Measurements from ENCODE around the gene RNU6-9.

DNA sequence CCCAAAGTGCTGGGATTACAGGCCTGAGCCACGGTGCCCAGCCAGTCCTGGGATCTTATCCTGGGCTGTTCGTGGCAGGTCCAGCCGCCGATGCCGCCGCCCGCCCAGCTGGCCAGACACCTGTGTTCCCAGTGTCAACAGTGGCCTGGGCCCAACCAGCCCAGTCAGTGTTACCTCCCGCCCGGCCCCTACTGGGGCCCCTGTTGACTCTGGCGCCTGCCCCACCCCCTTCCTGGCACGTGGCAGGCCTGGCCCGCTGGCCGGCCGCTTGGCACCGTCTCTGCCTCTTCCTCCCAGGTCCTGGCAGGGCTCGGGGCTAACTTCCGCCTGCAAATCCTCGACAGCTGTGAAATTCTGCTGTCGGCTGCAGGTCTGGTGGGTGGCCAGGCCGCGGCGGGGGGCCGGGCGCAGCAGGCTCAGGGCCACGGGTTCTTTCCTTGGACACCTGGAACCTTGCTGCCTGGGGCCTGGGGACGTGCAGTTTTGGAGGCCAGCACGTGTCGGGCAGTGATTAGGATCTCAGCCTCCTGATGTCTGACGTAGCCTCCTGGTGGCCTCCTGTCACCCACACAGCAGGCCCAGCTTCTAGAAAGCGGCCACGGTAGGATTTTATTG lies 41.7 kb downstream of the RNU6-9 start:
- TF ChIP-seq, protein P1, sequence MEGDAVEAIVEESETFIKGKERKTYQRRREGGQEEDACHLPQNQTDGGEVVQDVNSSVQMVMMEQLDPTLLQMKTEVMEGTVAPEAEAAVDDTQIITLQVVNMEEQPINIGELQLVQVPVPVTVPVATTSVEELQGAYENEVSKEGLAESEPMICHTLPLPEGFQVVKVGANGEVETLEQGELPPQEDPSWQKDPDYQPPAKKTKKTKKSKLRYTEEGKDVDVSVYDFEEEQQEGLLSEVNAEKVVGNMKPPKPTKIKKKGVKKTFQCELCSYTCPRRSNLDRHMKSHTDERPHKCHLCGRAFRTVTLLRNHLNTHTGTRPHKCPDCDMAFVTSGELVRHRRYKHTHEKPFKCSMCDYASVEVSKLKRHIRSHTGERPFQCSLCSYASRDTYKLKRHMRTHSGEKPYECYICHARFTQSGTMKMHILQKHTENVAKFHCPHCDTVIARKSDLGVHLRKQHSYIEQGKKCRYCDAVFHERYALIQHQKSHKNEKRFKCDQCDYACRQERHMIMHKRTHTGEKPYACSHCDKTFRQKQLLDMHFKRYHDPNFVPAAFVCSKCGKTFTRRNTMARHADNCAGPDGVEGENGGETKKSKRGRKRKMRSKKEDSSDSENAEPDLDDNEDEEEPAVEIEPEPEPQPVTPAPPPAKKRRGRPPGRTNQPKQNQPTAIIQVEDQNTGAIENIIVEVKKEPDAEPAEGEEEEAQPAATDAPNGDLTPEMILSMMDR (IDR thresholded peaks at IDR 0.05) = no peak
- no peak for TF ChIP-seq POLR2A (IDR thresholded peaks at IDR 0.05)
